ENCODE data around the gene RPS19. TPM values are rescaled to one million over a fixed set of nuclear protein-coding genes. Genes with fewer than 3 reads are reported as not detected.

The RPS19 gene
- total RNA-seq, 2 experiments from 2014 or later: 2,679 to 3,011 TPM

DNA sequence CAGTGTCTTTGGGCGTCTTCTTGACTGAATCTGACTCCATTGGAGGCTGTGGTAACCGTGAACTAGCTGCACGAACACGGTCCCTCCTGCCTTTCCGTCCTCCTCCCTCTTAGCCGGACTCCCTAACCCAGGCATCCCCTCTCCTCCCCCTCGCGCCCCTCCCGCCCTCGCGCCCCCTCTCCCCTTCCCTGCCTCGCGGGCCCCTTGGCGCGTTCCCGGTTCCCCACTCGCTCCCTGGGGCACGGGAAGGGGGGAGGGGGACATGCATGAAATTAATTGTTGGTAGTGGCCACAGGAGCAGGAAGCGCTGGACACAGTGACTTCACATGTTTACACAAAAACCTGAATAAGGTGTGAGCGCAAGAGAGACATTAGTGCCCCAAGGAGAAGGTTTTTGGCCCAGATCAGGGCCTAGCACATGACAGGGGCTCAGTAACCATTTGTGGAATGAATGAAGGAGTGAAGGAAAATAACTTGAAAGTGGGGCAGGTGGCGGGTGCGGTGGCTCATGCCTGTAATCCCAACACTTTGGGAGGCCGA is 14.9 kb upstream of the RPS19 start:
- Mint-ChIP-seq H3K27me3 (peaks cover 4% of the 10 kb centered on the region), H3K27ac (no peak overlapping the region), H3K9me3 (no peaks in the 10 kb centered on the region), H3K36me3 (ENCODE audit: low read depth) (no peaks in the 10 kb centered on the region), H3K4me3 (no peak overlapping the region), H3K4me1 (no peaks in the 10 kb centered on the region)
- POLR2A ChIA-PET: no interaction called here
- CTCF ChIA-PET: no interaction called here
- no peak for DNase-seq

DNA sequence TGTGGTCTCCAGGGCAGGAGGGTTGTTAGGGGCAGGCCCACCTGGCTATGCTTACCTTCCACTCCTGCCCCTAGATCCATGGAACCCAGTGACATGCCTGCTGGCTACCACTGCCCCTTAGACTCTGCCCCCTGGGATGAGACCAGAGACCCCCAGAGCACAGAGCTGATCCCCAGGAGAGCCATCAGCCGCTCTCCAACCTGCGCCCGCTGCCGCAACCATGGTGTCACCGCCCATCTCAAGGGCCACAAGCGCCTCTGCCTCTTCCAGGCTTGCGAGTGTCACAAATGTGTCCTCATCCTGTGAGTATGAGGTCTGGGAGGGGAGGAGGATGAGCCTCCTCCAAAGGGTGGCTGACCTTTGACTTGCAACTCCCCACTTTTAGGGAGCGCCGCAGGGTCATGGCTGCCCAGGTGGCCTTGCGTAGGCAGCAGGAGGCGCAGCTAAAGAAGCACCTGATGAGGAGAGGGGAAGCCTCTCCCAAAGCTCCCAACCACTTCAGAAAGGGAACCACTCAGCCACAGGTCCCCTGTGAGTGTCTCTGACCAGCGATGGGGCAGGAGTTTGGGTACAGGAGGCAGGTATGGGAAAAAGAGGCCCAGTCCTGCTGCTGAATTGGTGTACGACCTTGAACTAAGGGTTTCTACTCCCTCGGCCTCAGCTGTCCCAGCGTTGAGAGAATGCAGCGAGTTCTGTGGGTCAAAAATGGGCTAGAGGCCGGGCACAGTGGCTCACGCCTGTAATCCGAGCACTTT is 12.5 kb upstream of the RPS19 start:
- CTCF ChIA-PET: interaction anchor here (0.8 kb wide), 1 partner anchor 13 kb away, joined by 3 read pairs; no protein-coding TSS in a partner anchor

DNA sequence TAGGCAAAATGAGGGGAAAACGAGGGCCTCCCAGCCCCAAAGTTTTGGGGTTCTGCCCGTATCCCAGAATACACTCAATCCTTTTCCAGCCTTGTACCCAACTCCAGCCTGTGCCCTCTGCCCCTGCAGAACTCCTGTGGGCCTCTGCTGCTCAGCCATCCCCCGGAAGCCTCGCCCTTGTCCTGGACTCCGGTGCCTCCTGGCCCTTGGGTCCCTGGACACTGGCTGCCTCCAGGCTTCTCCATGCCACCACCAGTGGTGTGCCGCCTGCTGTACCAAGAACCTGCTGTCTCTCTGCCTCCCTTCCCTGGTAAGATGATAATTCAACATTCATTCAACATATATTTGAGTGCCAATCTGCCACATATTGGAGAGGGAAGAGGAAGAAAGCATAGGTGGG is 11.4 kb upstream of the RPS19 start:
- H3K4me3 Mint-ChIP-seq: no peak overlapping the region
- H3K4me1 Mint-ChIP-seq: no peaks in the 10 kb centered on the region
- DNase-seq: no peak
- peak overlapping the region; percentile 16 for H3K27ac Mint-ChIP-seq
- POLR2A ChIA-PET: no interaction called here
- H3K36me3 Mint-ChIP-seq (ENCODE audit: low read depth): no peaks in the 10 kb centered on the region
- H3K27me3 Mint-ChIP-seq: peaks cover 25% of the 10 kb centered on the region
- CTCF ChIA-PET: interaction anchor here (1.4 kb wide), 1 partner anchor 11 kb away, joined by 3 read pairs; no protein-coding TSS in a partner anchor
- H3K9me3 Mint-ChIP-seq: no peaks in the 10 kb centered on the region

More for the DNA sequence above, 12.5 kb upstream of the RPS19 start:
- POLR2A ChIA-PET: no interaction called here
- no peak overlapping the region for H3K27ac Mint-ChIP-seq
- H3K36me3 Mint-ChIP-seq (ENCODE audit: low read depth): no peaks in the 10 kb centered on the region
- H3K27me3 Mint-ChIP-seq: peaks cover 14% of the 10 kb centered on the region
- H3K4me3 Mint-ChIP-seq: no peak overlapping the region
- no peaks in the 10 kb centered on the region for H3K9me3 Mint-ChIP-seq
- H3K4me1 Mint-ChIP-seq: no peaks in the 10 kb centered on the region
- DNase-seq: no peak

DNA sequence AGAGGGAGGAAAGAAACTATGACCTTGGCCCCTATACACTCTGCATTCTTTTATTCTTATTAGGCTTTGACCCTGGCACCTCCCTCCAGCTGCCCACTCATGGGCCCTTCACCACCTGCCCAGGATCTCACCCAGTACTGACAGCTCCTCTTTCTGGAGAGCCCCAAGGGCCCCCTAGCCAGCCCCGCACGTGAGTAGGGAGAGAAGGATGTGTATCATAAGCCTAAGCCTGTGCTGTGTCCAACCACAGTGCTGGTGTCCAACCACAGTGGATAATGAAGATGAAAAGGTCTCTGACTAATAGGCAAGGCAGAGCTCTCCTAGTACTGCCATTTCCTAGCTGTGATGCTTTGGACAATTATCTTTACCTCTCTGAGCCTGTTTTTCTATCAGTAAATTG is 11.0 kb upstream of the RPS19 start:
- Mint-ChIP-seq H3K27me3 (peaks cover 26% of the 10 kb centered on the region), H3K4me3 (no peak overlapping the region), H3K4me1 (no peaks in the 10 kb centered on the region), H3K27ac (no peak overlapping the region), H3K36me3 (ENCODE audit: low read depth) (no peaks in the 10 kb centered on the region), H3K9me3 (no peaks in the 10 kb centered on the region)
- CTCF ChIA-PET: interaction anchor here (1.0 to 1.4 kb wide), 2 partner anchors 10 to 12 kb away, joined by 3 read pairs; no protein-coding TSS in a partner anchor
- POLR2A ChIA-PET: no interaction called here
- no peak for DNase-seq

GRCh38 chr19:41850381-41850780 is 9.7 kb upstream of the RPS19 start:
- Mint-ChIP-seq H3K4me3 (no peak overlapping the region), H3K27ac (no peak overlapping the region), H3K27me3 (peaks cover 30% of the 10 kb centered on the region), H3K9me3 (no peaks in the 10 kb centered on the region), H3K36me3 (ENCODE audit: low read depth) (no peaks in the 10 kb centered on the region), H3K4me1 (no peaks in the 10 kb centered on the region)
- no peak for DNase-seq
- ChIA-PET POLR2A (no interaction called here), CTCF (interaction anchor here (1.4 kb wide), 1 partner anchor 9 kb away, joined by 3 read pairs; no protein-coding TSS in a partner anchor)

GRCh38 chr19:41851456-41851855 is 8.6 kb upstream of the RPS19 start:
- Mint-ChIP-seq H3K27ac (no peak overlapping the region), H3K27me3 (peaks cover 33% of the 10 kb centered on the region), H3K9me3 (no peaks in the 10 kb centered on the region), H3K4me3 (no peak overlapping the region), H3K4me1 (no peaks in the 10 kb centered on the region), H3K36me3 (ENCODE audit: low read depth) (no peaks in the 10 kb centered on the region)
- CTCF ChIA-PET: interaction anchor here (1.0 to 1.4 kb wide), 2 partner anchors 15 to 59 kb away, joined by 3 to 4 read pairs; no protein-coding TSS in a partner anchor
- POLR2A ChIA-PET: no interaction called here
- no peak for DNase-seq

GRCh38 chr19:41853344-41853743 is 6.7 kb upstream of the RPS19 start:
- no peaks in the 10 kb centered on the region for H3K9me3 Mint-ChIP-seq
- no peak overlapping the region for H3K27ac Mint-ChIP-seq
- CTCF ChIA-PET: interaction anchor here (0.7 to 1.5 kb wide), 2 partner anchors 97 to 597 kb away, joined by 3 to 4 read pairs; no protein-coding TSS in a partner anchor
- no peaks in the 10 kb centered on the region for H3K36me3 Mint-ChIP-seq (ENCODE audit: low read depth)
- DNase-seq: no peak
- no peaks in the 10 kb centered on the region for H3K4me1 Mint-ChIP-seq
- peaks cover 33% of the 10 kb centered on the region for H3K27me3 Mint-ChIP-seq
- H3K4me3 Mint-ChIP-seq: no peak overlapping the region
- POLR2A ChIA-PET: no interaction called here

DNA sequence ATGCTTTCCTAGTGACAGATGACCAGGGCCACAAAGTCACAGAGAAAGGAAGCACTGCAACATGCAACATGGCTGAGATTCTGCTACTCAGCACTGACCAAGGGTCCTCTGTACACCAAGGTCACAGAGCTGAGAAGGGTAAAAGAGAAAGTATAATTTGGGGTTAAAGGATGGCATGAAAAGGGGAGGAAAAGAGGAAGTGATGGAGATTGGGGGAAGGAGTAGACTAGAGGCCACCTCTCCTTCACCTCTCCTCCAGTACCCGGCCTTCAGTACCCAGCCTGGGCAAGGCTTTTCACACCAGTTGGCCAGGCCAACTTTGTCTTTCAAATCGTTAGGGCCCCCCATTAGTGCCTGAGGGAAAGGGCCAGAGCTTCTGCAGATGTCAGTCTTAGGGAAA is 6.3 kb upstream of the RPS19 start:
- Mint-ChIP-seq H3K27ac (no peak overlapping the region), H3K4me3 (no peak overlapping the region), H3K4me1 (no peaks in the 10 kb centered on the region), H3K9me3 (no peaks in the 10 kb centered on the region), H3K27me3 (peaks cover 33% of the 10 kb centered on the region), H3K36me3 (ENCODE audit: low read depth) (no peaks in the 10 kb centered on the region)
- POLR2A ChIA-PET: no interaction called here
- DNase-seq: no peak
- CTCF ChIA-PET: interaction anchor here (0.7 to 1.7 kb wide), 3 partner anchors 33 to 596 kb away, joined by 3 to 4 read pairs (median 4); no protein-coding TSS in a partner anchor

GRCh38 chr19:41859213-41859617 is 840 bp upstream of the RPS19 start:
- CTCF ChIA-PET: interaction anchor here (0.6 to 3.3 kb wide), 20 partner anchors 9 to 106 kb away, joined by 3 to 27 read pairs (median 4); partner anchors contain the start of genes ARHGEF1 and RABAC1
- H3K4me1 Mint-ChIP-seq: peaks cover 38% of the 10 kb centered on the region
- H3K4me3 Mint-ChIP-seq: peak overlapping the region; percentile 79
- DNase-seq: no peak
- peaks cover 37% of the 10 kb centered on the region for H3K36me3 Mint-ChIP-seq (ENCODE audit: low read depth)
- H3K27me3 Mint-ChIP-seq: peaks cover 7% of the 10 kb centered on the region
- peak overlapping the region; percentile 90 for H3K27ac Mint-ChIP-seq
- POLR2A ChIA-PET: interaction anchor here (0.6 to 2.4 kb wide), 3 partner anchors 12 to 328 kb away, joined by 3 to 11 read pairs (median 4); no protein-coding TSS in a partner anchor
- H3K9me3 Mint-ChIP-seq: no peaks in the 10 kb centered on the region

- CTCF ChIA-PET: interaction anchor here (0.5 to 3.3 kb wide), 18 partner anchors 10 to 616 kb away, joined by 3 to 27 read pairs (median 5); partner anchors contain the start of genes ARHGEF1 and RABAC1
- no peaks in the 10 kb centered on the region for H3K9me3 Mint-ChIP-seq
- H3K4me3 Mint-ChIP-seq: peak overlapping the region; percentile 79
- H3K27ac Mint-ChIP-seq: peak overlapping the region; percentile 94
- peaks cover 2% of the 10 kb centered on the region for H3K27me3 Mint-ChIP-seq
- POLR2A ChIA-PET: interaction anchor here (1.1 to 2.4 kb wide), 3 partner anchors 8 to 26 kb away, joined by 5 to 11 read pairs (median 5); no protein-coding TSS in a partner anchor
- DNase-seq: no peak
- peaks cover 48% of the 10 kb centered on the region for H3K36me3 Mint-ChIP-seq (ENCODE audit: low read depth)
- H3K4me1 Mint-ChIP-seq: peaks cover 48% of the 10 kb centered on the region
Measured at GRCh38 chr19:41860419-41861115, 512 bp downstream of the RPS19 start.

- peaks cover 51% of the 10 kb centered on the region for H3K4me1 Mint-ChIP-seq
- DNase-seq: no peak
- ChIA-PET POLR2A (interaction anchor here (2.2 to 2.4 kb wide), 2 partner anchors 10 to 26 kb away, joined by 5 to 11 read pairs; no protein-coding TSS in a partner anchor), CTCF (interaction anchor here (0.5 to 3.3 kb wide), 5 partner anchors 10 to 441 kb away, joined by 4 to 27 read pairs (median 12); partner anchors contain the start of gene ARHGEF1)
- peak overlapping the region; percentile 94 for H3K27ac Mint-ChIP-seq
- H3K9me3 Mint-ChIP-seq: no peaks in the 10 kb centered on the region
- H3K27me3 Mint-ChIP-seq: no peaks in the 10 kb centered on the region
- H3K36me3 Mint-ChIP-seq (ENCODE audit: low read depth): peaks cover 53% of the 10 kb centered on the region
- H3K4me3 Mint-ChIP-seq: peak overlapping the region; percentile 79
Measured at GRCh38 chr19:41861116-41861768, 1.2 kb downstream of the RPS19 start.

DNA sequence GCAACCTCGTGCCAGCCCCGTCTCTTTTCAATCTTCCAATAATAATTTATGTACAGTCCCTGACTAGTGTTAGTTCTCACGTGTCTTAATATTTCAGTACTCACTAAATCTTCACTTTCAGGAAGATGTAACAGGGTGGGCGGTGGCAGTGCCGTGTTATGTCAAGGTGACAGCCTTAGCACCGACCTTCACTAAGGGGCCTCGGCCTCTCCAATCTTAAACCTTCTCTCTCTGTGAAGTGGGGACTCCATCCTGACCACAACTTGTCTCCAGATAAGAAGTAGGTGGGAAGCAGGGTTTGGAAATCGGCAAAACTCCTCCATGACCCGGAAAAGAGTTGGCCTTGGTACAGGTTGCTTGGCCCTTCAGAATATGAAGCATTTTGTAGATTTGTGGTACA is 1.8 kb downstream of the RPS19 start:
- H3K36me3 Mint-ChIP-seq (ENCODE audit: low read depth): peaks cover 56% of the 10 kb centered on the region
- ChIA-PET POLR2A (interaction anchor here (2.2 kb wide), 1 partner anchor 25 kb away, joined by 5 read pairs; no protein-coding TSS in a partner anchor), CTCF (interaction anchor here (1.4 to 3.3 kb wide), 4 partner anchors 9 to 13 kb away, joined by 5 to 27 read pairs (median 14); no protein-coding TSS in a partner anchor)
- H3K27me3 Mint-ChIP-seq: no peaks in the 10 kb centered on the region
- no peak for DNase-seq
- peaks cover 54% of the 10 kb centered on the region for H3K4me1 Mint-ChIP-seq
- H3K27ac Mint-ChIP-seq: peak overlapping the region; percentile 94
- peak overlapping the region; percentile 79 for H3K4me3 Mint-ChIP-seq
- no peaks in the 10 kb centered on the region for H3K9me3 Mint-ChIP-seq
